Stimulated activated effector memory CD8-positive, alpha-beta T cell treated with anti-CD3 and anti-CD28 coated beads, Interleukin-12 subunit alpha, Interleukin-12 subunit beta, amount 100 ng/mL, for 72 hours (primary cell): ENCODE results near the gene HDDC2.

ENCODE experiments used
- ATAC-seq: fragments of 150-1000 bp; cut with Tn5 transposase; 2 replicates; pipeline ENCODE4 v1.10.0; 2021
- DNase-seq, 2 donors: peaks; one replicate each; pipeline ENCODE4 v3.0.0; 2021 to 2022; ENCODE audit warnings: low spot score in 2 of 2
- H3K27ac Mint-ChIP-seq: one replicate; pipeline ENCODE4 v1.8.0; 2022; ENCODE audit warnings: mild to moderate bottlenecking, mixed read lengths
- H3K36me3 Mint-ChIP-seq: one replicate; pipeline ENCODE4 v1.8.0; 2022; ENCODE audit warnings: mild to moderate bottlenecking, mixed read lengths
- H3K4me1 Mint-ChIP-seq: one replicate; pipeline ENCODE4 v1.8.0; 2022; ENCODE audit warnings: mixed read lengths
- H3K4me3 Mint-ChIP-seq: one replicate; pipeline ENCODE4 v1.8.0; 2022; ENCODE audit warnings: mild to moderate bottlenecking, mixed read lengths
- H3K9me3 Mint-ChIP-seq: one replicate; pipeline ENCODE4 v1.8.0; 2022; ENCODE audit warnings: mixed read lengths

Gene HDDC2

DNA sequence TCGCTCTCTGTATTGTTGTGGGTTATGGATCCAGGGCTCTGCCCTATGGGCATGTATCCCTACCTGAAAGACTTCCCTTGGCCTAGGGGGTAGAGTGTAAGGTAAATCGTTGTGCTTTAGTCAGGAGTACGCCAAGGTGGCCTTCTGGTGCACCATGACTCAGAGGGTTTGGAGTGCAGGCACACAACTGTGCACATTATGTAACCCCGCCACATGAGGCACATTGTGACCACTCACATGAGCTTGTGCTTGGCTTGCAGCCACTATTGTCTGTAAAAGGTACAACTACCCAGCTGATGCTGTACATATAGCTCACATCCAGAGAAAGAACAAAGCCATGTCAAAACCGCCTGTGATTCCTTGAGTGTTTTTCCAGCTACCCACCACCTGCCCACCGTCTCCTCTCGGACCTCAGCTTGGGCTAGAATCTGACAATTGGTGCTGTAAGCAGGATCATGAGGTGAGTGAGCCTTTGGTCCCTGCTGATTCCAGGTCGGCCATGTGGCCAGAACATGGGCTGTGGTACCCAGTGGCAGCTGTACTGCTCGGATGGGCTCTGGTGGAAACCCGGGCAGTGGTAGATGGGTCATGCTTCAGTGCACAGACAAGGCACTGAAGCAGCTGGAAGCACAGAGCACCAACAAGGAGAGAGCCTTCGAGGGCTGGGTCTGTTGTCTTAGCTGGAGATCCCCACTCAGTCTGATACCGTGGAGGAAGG is 33.8 kb downstream of the HDDC2 start:
- ATAC-seq (no peak), DNase-seq (no peak)
- Mint-ChIP-seq H3K9me3 (no peaks in the 10 kb centered on the region), H3K4me3 (no peak overlapping the region), H3K36me3 (no peaks in the 10 kb centered on the region), H3K27ac (no peak overlapping the region), H3K4me1 (no peaks in the 10 kb centered on the region)

GRCh38 chr6:125264476-125264875 is 37.3 kb downstream of the HDDC2 start:
- ATAC-seq, result no peak

DNA sequence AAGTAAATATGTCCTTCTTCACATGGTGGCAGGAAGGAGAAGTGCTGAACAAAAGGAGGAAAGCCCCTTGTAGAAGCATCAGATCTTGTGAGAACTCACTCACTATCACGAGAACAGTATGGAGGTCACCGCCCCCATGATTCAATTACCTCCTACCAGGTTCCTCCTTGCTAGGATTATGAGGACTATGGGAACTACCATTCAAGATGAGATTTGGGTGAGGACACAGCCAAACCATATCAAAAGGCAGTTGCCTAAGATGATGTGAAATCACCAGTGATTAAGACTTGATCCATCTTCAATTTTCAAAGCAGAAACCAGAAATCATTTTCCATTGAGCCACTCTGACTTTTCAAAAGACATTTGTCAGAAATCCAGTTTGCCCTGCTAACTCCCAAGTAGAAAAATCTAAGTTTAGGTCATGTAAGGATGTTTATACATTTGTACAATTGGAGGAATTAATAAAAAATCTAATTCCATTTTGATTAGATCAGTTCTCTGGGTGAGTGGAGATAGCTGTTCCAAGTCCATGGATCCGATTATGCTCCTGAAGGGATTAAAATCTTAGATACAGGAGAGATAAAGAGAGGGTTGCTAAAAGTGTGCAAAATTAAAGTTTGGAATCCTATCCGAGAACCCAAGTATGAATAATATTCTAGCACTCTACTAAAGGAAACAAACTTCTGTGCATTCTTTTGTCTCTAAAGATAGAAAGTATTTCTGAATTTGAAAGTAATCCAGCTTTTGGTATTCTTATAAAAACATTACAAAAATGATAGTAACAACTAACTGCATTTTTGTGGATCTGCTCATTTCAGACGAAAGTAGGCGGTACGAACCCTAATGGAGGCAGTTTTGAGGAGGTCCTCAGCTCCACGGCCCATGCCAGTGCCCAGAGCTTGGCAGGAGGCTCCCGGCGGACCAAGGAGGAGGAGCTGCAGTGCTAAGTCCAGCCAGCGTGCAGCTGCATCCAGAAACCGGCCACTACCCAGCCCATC is 39.5 kb downstream of the HDDC2 start:
- DNase-seq, result no peak
- Mint-ChIP-seq H3K4me1 (no peaks in the 10 kb centered on the region), H3K9me3 (no peaks in the 10 kb centered on the region), H3K27ac (no peak overlapping the region), H3K4me3 (no peak overlapping the region), H3K36me3 (no peaks in the 10 kb centered on the region)
- ATAC-seq, result no peak

More at GRCh38 chr6:125264476-125264875, 37.3 kb downstream of the HDDC2 start:
- no peak for DNase-seq
- no peak overlapping the region for H3K27ac Mint-ChIP-seq
- no peaks in the 10 kb centered on the region for H3K9me3 Mint-ChIP-seq
- no peaks in the 10 kb centered on the region for H3K36me3 Mint-ChIP-seq
- no peaks in the 10 kb centered on the region for H3K4me1 Mint-ChIP-seq
- H3K4me3 Mint-ChIP-seq, result no peak overlapping the region

DNA sequence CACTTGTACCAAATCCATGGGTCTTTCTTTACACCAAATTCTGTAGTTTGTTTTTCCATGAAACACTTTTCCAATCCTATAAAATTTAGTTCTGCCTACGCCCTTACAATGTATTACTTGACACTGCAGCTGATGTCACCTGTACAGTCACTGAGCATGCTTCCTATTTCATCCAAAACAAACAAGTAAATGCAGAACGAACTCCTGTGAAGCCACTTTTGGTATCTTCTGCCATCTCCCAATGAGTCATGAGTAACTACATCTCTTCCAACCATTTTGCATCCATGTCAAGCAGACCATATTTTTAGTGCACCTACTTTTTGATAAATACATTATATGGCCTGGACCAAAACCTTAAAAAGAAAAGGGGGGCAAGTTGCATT is 42.4 kb downstream of the HDDC2 start:
- Mint-ChIP-seq H3K4me1 (no peaks in the 10 kb centered on the region), H3K9me3 (no peaks in the 10 kb centered on the region), H3K36me3 (no peaks in the 10 kb centered on the region), H3K27ac (no peak overlapping the region), H3K4me3 (no peak overlapping the region)
- no peak for DNase-seq
- no peak for ATAC-seq

GRCh38 chr6:125258651-125259353 is 43.0 kb downstream of the HDDC2 start:
- Mint-ChIP-seq H3K4me1 (no peaks in the 10 kb centered on the region), H3K9me3 (no peaks in the 10 kb centered on the region), H3K4me3 (no peak overlapping the region), H3K36me3 (no peaks in the 10 kb centered on the region), H3K27ac (no peak overlapping the region)
- DNase-seq (no peak), ATAC-seq (no peak)

- no peaks in the 10 kb centered on the region for H3K36me3 Mint-ChIP-seq
- ATAC-seq, result no peak
These were observed 44.4 kb downstream of the HDDC2 start for GRCh38 chr6:125257351-125257750.

GRCh38 chr6:125255201-125255600 is 46.6 kb downstream of the HDDC2 start:
- DNase-seq (no peak), ATAC-seq (no peak)
- Mint-ChIP-seq H3K36me3 (no peaks in the 10 kb centered on the region), H3K27ac (no peak overlapping the region), H3K4me3 (no peak overlapping the region), H3K9me3 (no peaks in the 10 kb centered on the region), H3K4me1 (no peaks in the 10 kb centered on the region)

More at GRCh38 chr6:125257351-125257750, 44.4 kb downstream of the HDDC2 start:
- no peak for DNase-seq
- no peaks in the 10 kb centered on the region for H3K9me3 Mint-ChIP-seq
- H3K4me3 Mint-ChIP-seq, result no peak overlapping the region
- H3K27ac Mint-ChIP-seq, result no peak overlapping the region
- no peaks in the 10 kb centered on the region for H3K4me1 Mint-ChIP-seq

DNA sequence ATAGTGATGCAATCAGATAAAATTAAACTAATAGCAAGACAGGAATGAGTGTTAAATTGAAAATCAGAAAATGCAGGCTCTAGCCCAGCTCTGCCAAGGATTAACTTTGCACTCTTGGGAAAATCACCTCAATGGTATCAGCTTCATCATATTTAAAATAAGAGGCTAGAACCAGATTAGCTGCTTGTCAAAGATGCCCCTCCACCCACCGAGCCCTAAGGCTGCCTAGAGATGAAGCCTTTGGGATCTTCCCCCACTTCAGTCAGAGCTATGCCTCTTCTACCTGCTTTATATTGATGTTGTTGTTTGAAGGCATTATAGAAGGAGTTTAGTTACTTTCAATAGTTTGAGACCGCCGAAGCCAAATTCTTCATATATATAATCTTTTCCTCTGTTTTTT is 47.4 kb downstream of the HDDC2 start:
- Mint-ChIP-seq H3K4me1 (no peaks in the 10 kb centered on the region), H3K36me3 (no peaks in the 10 kb centered on the region), H3K27ac (no peak overlapping the region), H3K4me3 (no peak overlapping the region), H3K9me3 (no peaks in the 10 kb centered on the region)
- ATAC-seq, result no peak
- no peak for DNase-seq

- H3K36me3 Mint-ChIP-seq, result no peaks in the 10 kb centered on the region
- no peaks in the 10 kb centered on the region for H3K4me1 Mint-ChIP-seq
- ATAC-seq (no peak), DNase-seq (no peak)
- no peak overlapping the region for H3K4me3 Mint-ChIP-seq
- no peak overlapping the region for H3K27ac Mint-ChIP-seq
- H3K9me3 Mint-ChIP-seq, result no peaks in the 10 kb centered on the region
These were observed 47.9 kb downstream of the HDDC2 start for GRCh38 chr6:125253881-125254280.

DNA sequence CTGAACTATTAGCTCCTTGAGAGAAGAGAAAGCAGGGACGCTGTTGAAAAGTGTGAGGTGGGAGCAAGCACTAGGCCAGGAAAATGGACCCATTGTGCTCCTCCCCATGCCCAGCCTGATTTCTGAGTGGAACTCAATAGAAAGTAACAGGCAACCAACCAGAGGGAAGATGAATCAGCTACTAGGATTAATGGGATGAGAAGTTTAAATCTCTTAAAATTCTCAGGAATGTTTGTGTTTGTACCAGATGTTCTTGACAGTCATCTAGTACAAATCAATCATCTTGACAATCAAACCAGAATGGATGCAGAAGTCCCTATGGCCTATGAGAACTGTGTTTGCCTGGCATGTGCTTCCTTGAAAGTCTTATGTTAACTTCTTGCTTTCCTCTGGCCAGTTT is 48.9 kb downstream of the HDDC2 start:
- ATAC-seq (no peak), DNase-seq (no peak)
- Mint-ChIP-seq H3K27ac (no peak overlapping the region), H3K9me3 (no peaks in the 10 kb centered on the region), H3K4me1 (no peaks in the 10 kb centered on the region), H3K36me3 (no peaks in the 10 kb centered on the region), H3K4me3 (no peak overlapping the region)

DNA sequence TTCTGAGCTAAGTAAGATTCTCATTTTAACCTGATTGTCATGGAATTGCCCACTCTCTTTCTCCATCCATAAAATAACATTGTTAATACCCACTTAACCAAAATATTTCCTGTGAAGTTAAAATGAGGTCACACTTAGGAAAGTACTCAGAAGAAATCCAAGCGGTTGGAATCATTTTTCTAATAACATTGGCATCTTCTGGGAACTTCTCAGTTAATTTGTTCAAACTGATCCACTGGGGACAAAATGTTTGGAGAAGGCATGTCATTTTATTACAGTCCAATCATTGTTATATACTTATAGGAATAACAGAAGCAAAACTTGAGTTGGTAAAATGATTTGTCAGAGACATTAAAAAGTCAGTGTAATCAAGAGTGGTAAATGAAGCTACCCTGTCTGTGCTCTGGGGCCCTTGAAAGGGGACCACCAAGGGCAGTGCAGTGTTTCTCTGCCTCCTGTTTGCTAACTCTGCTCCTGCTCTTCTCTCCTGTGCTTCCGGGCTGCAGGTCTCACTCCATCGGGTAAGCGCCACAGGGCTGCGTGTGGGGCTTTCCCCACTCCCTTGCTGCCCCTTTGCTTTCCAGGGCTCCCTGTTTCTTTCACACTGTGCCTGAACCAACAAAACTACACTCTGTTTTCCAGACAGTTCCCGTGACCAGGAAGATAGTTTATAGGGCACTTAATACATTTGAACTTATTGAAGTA is 50.1 kb downstream of the HDDC2 start:
- no peak for ATAC-seq
- Mint-ChIP-seq H3K9me3 (no peaks in the 10 kb centered on the region), H3K36me3 (no peaks in the 10 kb centered on the region), H3K4me3 (no peak overlapping the region), H3K27ac (no peak overlapping the region), H3K4me1 (no peaks in the 10 kb centered on the region)
- no peak for DNase-seq

DNA sequence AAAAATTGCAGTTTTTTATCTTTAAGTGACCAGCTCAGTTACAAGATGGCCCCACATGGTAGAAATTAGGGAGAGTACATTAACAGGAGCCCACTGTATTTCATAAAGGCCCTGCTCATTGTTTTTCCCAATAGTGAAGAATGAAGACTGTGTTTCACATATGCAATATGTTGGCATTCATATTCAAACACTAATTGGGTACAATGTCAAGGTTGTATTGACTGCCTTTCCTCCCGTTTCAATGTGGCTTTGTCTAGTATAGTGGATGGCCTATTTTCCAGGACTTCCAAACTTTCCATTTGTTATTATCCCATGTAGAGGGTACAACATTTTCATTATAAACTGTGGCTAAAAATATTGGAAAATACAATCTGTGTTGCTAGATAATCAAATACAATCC is 51.3 kb downstream of the HDDC2 start:
- no peaks in the 10 kb centered on the region for H3K9me3 Mint-ChIP-seq

GRCh38 chr6:125248136-125248535 is 53.6 kb downstream of the HDDC2 start:
- no peaks in the 10 kb centered on the region for H3K36me3 Mint-ChIP-seq
- no peaks in the 10 kb centered on the region for H3K4me1 Mint-ChIP-seq
- no peaks in the 10 kb centered on the region for H3K9me3 Mint-ChIP-seq
- H3K4me3 Mint-ChIP-seq, result no peak overlapping the region
- no peak overlapping the region for H3K27ac Mint-ChIP-seq
- DNase-seq (no peak), ATAC-seq (no peak)

More for the DNA sequence above, 51.3 kb downstream of the HDDC2 start:
- no peak overlapping the region for H3K4me3 Mint-ChIP-seq
- no peak for ATAC-seq
- DNase-seq, result no peak
- no peaks in the 10 kb centered on the region for H3K4me1 Mint-ChIP-seq
- H3K36me3 Mint-ChIP-seq, result no peaks in the 10 kb centered on the region
- no peak overlapping the region for H3K27ac Mint-ChIP-seq

GRCh38 chr6:125246566-125246965 is 55.2 kb downstream of the HDDC2 start:
- H3K4me1 Mint-ChIP-seq, result no peaks in the 10 kb centered on the region
- ATAC-seq (no peak), DNase-seq (no peak)
- no peak overlapping the region for H3K27ac Mint-ChIP-seq
- no peaks in the 10 kb centered on the region for H3K36me3 Mint-ChIP-seq
- peaks cover 2% of the 10 kb centered on the region for H3K9me3 Mint-ChIP-seq
- no peak overlapping the region for H3K4me3 Mint-ChIP-seq
